HG02970 (cell line): ENCODE results near the gene RAB7B.

ENCODE experiments used
- ATAC-seq: cut with Tn5 transposase; IDR thresholded peaks from one replicate; pipeline ENCODE4 v1.9.1; 2021; ENCODE audit warnings: mild to moderate bottlenecking, moderate library complexity, moderate number of reproducible peaks; ENCODE audit not compliant: unreplicated experiment, low FRiP score

The RAB7B gene

GRCh38 chr1:205954819-205955404 is 48.3 kb downstream of the RAB7B start:
- ATAC-seq = no peak

- no peak for ATAC-seq
These were observed 51.4 kb downstream of the RAB7B start for GRCh38 chr1:205951746-205952145.

- ATAC-seq = no peak
These were observed 52.2 kb downstream of the RAB7B start for GRCh38 chr1:205950826-205951549.

- no peak for ATAC-seq
These were observed 52.9 kb downstream of the RAB7B start for GRCh38 chr1:205950280-205950679.

GRCh38 chr1:205949753-205950152 is 53.4 kb downstream of the RAB7B start:
- ATAC-seq = no peak

- no peak for ATAC-seq
These were observed 54.3 kb downstream of the RAB7B start for GRCh38 chr1:205948886-205949285.

GRCh38 chr1:205948039-205948438 is 55.2 kb downstream of the RAB7B start:
- ATAC-seq = no peak

- ATAC-seq = no peak
These were observed 56.2 kb downstream of the RAB7B start for GRCh38 chr1:205947024-205947423.

- no peak for ATAC-seq
These were observed 58.1 kb downstream of the RAB7B start for GRCh38 chr1:205945069-205945468.

GRCh38 chr1:205944525-205944924 is 58.7 kb downstream of the RAB7B start:
- no peak for ATAC-seq

GRCh38 chr1:205943245-205943644 is 60.0 kb downstream of the RAB7B start, which contains the start of gene SLC26A9:
Gene SLC26A9, minus strand, starts transcription at chr1:205943456. Its CDS starts 7,636 bp downstream, at chr1:205935820.
- no peak for ATAC-seq

GRCh38 chr1:205942631-205943159 is 60.5 kb downstream of the RAB7B start:
- ATAC-seq = no peak

- no peak for ATAC-seq
These were observed 62.5 kb downstream of the RAB7B start for GRCh38 chr1:205940710-205941109.

GRCh38 chr1:205939690-205940330 is 63.4 kb downstream of the RAB7B start:
- ATAC-seq = no peak

GRCh38 chr1:205938682-205939081 is 64.5 kb downstream of the RAB7B start:
- no peak for ATAC-seq

- ATAC-seq = no peak
These were observed 66.2 kb downstream of the RAB7B start for GRCh38 chr1:205936846-205937586.

GRCh38 chr1:205936311-205936710 is 66.9 kb downstream of the RAB7B start:
- no peak for ATAC-seq

GRCh38 chr1:205935869-205936268 is 67.3 kb downstream of the RAB7B start:
- no peak for ATAC-seq

GRCh38 chr1:205934788-205935187 is 68.4 kb downstream of the RAB7B start:
- ATAC-seq = no peak

- no peak for ATAC-seq
These were observed 69.2 kb downstream of the RAB7B start for GRCh38 chr1:205933671-205934618.
